PC-9 (cell line): ENCODE data around the gene ABCC3. TPM values are rescaled to one million over a fixed set of nuclear protein-coding genes. Genes with fewer than 3 reads are reported as not detected.

Experiments used
- BruUV-seq: library from RNA; stranded (reverse); fragments of 400-500 nt; replicated peaks from 2 replicates; lab custom pipeline; 2021; lab: Mats Ljungman, UMichigan
- CTCF ChIA-PET: fragments of 300-600 bp; sonication (Branson Sonifier 250); formaldehyde crosslinking; loops from one replicate; lab custom pipeline; 2022; ENCODE audit warnings: antibody characterized with exemption; lab: Charles Lee
- POLR2A ChIA-PET: fragments of 300-600 bp; sonication (Branson Sonifier 250); formaldehyde crosslinking; loops from one replicate; lab custom pipeline; 2022; ENCODE audit warnings: antibody characterized with exemption; ENCODE audit not compliant: unreplicated experiment; lab: Charles Lee
- DNase-seq, 2 experiments: peaks; one replicate each; pipeline versions ENCODE4 v3.0.0 to v3.0.0-alpha.2; 2015 to 2022; ENCODE audit warnings: mixed read lengths in 1 of 2
- H2AFZ ChIP-seq: fragments of 200-600 bp; sonication (generic); 2 replicates; pipeline ENCODE4 v1.8.1; 2017; ENCODE audit warnings: antibody characterized with exemption
- H3F3A ChIP-seq: fragments of 200-600 bp; sonication (generic); 2 replicates; pipeline ENCODE4 v1.8.1; 2017; ENCODE audit warnings: antibody characterized with exemption, mild to moderate bottlenecking, low read depth; ENCODE audit not compliant: insufficient read depth
- H3K27ac ChIP-seq: fragments of 200-600 bp; sonication (generic); 2 replicates; pipeline ENCODE4 v1.6.1; 2016; ENCODE audit warnings: mixed run types
- H3K27me3 ChIP-seq: fragments of 200-600 bp; sonication (generic); 2 replicates; pipeline ENCODE4 v1.6.1; 2016; ENCODE audit warnings: low read depth, mixed run types; ENCODE audit not compliant: insufficient read depth
- H3K36me3 ChIP-seq: fragments of 200-600 bp; sonication (generic); 2 replicates; pipeline ENCODE4 v1.6.1; 2016; ENCODE audit warnings: low read depth, mixed run types
- H3K4me1 ChIP-seq: fragments of 200-600 bp; sonication (generic); replicated peaks from 2 replicates; pipeline ENCODE4 v1.6.1; 2016; ENCODE audit warnings: mixed run types; ENCODE audit not compliant: insufficient read depth
- H3K4me2 ChIP-seq: fragments of 200-600 bp; sonication (generic); 2 replicates; pipeline ENCODE4 v1.6.1; 2017; ENCODE audit warnings: mixed run types
- H3K4me3 ChIP-seq: fragments of 200-600 bp; sonication (generic); 2 replicates; pipeline ENCODE4 v1.6.1; 2016; ENCODE audit warnings: mixed run types
- H3K79me2 ChIP-seq: fragments of 200-600 bp; sonication (generic); 2 replicates; pipeline ENCODE4 v1.6.1; 2017; ENCODE audit warnings: low read depth, mixed run types
- H3K9me2 ChIP-seq: fragments of 200-600 bp; sonication (generic); 2 replicates; pipeline ENCODE4 v1.8.1; 2017; ENCODE audit warnings: mild to moderate bottlenecking; ENCODE audit not compliant: insufficient read depth
- H3K9me3 ChIP-seq: fragments of 200-600 bp; sonication (generic); 2 replicates; pipeline ENCODE4 v1.8.1; 2016; ENCODE audit warnings: low read depth; ENCODE audit not compliant: insufficient read depth
- H4K20me1 ChIP-seq: fragments of 200-600 bp; sonication (generic); 2 replicates; pipeline ENCODE4 v1.8.1; 2017; ENCODE audit not compliant: insufficient read depth
- CTCF ChIP-seq: fragments of 200-600 bp; sonication (generic); conservative IDR thresholded peaks from 2 replicates; pipeline ENCODE4 v1.6.1; 2017; ENCODE audit warnings: mixed run types, antibody characterized with exemption, mild to moderate bottlenecking, moderate library complexity
- EZH2 ChIP-seq: fragments of 200-600 bp; sonication (generic); IDR thresholded peaks from 2 replicates; pipeline ENCODE4 v1.8.0; 2017; ENCODE audit warnings: antibody characterized with exemption, low read depth
- intact Hi-C: fragments of 100-400 bp; cut with micrococcal nuclease; formaldehyde crosslinking; loops from one replicate; pipeline ENCODE4 v1.10.0; 2022; ENCODE audit not compliant: unreplicated experiment
- total RNA-seq: library from RNA; stranded (reverse); gene quantifications from 2 replicates; pipeline ENCODE4 v1.2.3, GENCODE V29; 2021

ABCC3 gene
- total RNA-seq, 1 experiment from 2014 or later = 221 TPM

GRCh38 chr17:50608700-50609379, 25.8 kb upstream of the ABCC3 start:
- BruUV-seq = no TSS peak
- Histone ChIP-seq H3K9me3 (no peaks in the 10 kb centered on the region), H3K4me1 (no peaks in the 10 kb centered on the region), H3K4me3 (no peak overlapping the region), H3K4me2 (no peak overlapping the region), H2AFZ (no peak overlapping the region), H3K27me3 (peaks cover 65% of the 10 kb centered on the region), H4K20me1 (no peaks in the 10 kb centered on the region), H3F3A (peaks cover 7% of the 10 kb centered on the region; the same call in 1 of the 2 replicates), H3K36me3 (no peaks in the 10 kb centered on the region), H3K79me2 (no peaks in the 10 kb centered on the region), H3K9me2 (no peaks in the 10 kb centered on the region), H3K27ac (no peak overlapping the region)
- POLR2A ChIA-PET = no interaction called here
- CTCF ChIA-PET = no interaction called here
- intact Hi-C loops = no loop called here
- DNase-seq = no peak
- TF ChIP-seq CTCF (no peak), EZH2 (no peak)

- H4K20me1 ChIP-seq = no peaks in the 10 kb centered on the region
- BruUV-seq = no TSS peak
- no peak overlapping the region for H3K4me3 ChIP-seq
- CTCF ChIA-PET = no interaction called here
- H3K27me3 ChIP-seq = peaks cover 60% of the 10 kb centered on the region
- H3K36me3 ChIP-seq = no peaks in the 10 kb centered on the region
- no peaks in the 10 kb centered on the region for H3K9me3 ChIP-seq
- DNase-seq = no peak
- no peak overlapping the region for H3K27ac ChIP-seq
- no peaks in the 10 kb centered on the region for H3K9me2 ChIP-seq
- TF ChIP-seq EZH2 (no peak), CTCF (no peak)
- POLR2A ChIA-PET = no interaction called here
- H3K79me2 ChIP-seq = no peaks in the 10 kb centered on the region
- H2AFZ ChIP-seq = no peak overlapping the region
- H3K4me1 ChIP-seq = no peaks in the 10 kb centered on the region
- intact Hi-C loops = no loop called here
- H3F3A ChIP-seq = peaks cover 7% of the 10 kb centered on the region; the same call in 1 of the 2 replicates
- no peak overlapping the region for H3K4me2 ChIP-seq
Measured at GRCh38 chr17:50609380-50610074, 25.2 kb upstream of the ABCC3 start.

GRCh38 chr17:50611634-50612033, 23.0 kb upstream of the ABCC3 start:
- DNase-seq = no peak
- no peaks in the 10 kb centered on the region for H3K79me2 ChIP-seq
- no peaks in the 10 kb centered on the region for H4K20me1 ChIP-seq
- H3K27me3 ChIP-seq = peaks cover 51% of the 10 kb centered on the region
- H3K36me3 ChIP-seq = no peaks in the 10 kb centered on the region
- no peak overlapping the region for H2AFZ ChIP-seq
- no TSS peak for BruUV-seq
- peaks cover 7% of the 10 kb centered on the region; the same call in 1 of the 2 replicates for H3F3A ChIP-seq
- no peak overlapping the region for H3K4me3 ChIP-seq
- H3K4me1 ChIP-seq = no peaks in the 10 kb centered on the region
- no peaks in the 10 kb centered on the region for H3K9me3 ChIP-seq
- ChIA-PET POLR2A (no interaction called here), CTCF (no interaction called here)
- no peak for TF ChIP-seq EZH2
- no peak for TF ChIP-seq CTCF
- intact Hi-C loops = no loop called here
- H3K4me2 ChIP-seq = no peak overlapping the region
- no peaks in the 10 kb centered on the region for H3K9me2 ChIP-seq
- H3K27ac ChIP-seq = no peak overlapping the region
